ENCODE measurements around the gene OLFML2A.
"Not testable (repeated sequence)": the region's sequence is repeated elsewhere in the genome, so short reads cannot be mapped to it uniquely, and the experiment has no call there.

OLFML2A gene

GRCh38 chr9:124776954-124777648 is at the start of gene OLFML2A:
Gene OLFML2A (plus strand): TSS chr9:124777133. CDS start chr9:124777271, 138 bp downstream.
- H3K36me3 Mint-ChIP-seq (ENCODE audit: insufficient read depth): peaks cover 6% of the 10 kb centered on the region
- no peaks in the 10 kb centered on the region for H3K9me3 Mint-ChIP-seq
- peaks cover 25% of the 10 kb centered on the region for H3K27me3 Mint-ChIP-seq

GRCh38 chr9:124730772-124731171 is 46.2 kb upstream of the OLFML2A start:
- no peaks in the 10 kb centered on the region for H3K9me3 Mint-ChIP-seq
- DNase-seq (ENCODE audit: low spot score in 2 of 2) (no peak), ATAC-seq (replicated peaks; ENCODE audit: extremely low read depth, poor library complexity, severe bottlenecking) (no peak)
- H3K4me1 Mint-ChIP-seq: no peaks in the 10 kb centered on the region
- no peak overlapping the region for H3K4me3 Mint-ChIP-seq
- H3K27ac Mint-ChIP-seq (ENCODE audit: low read depth): no peak overlapping the region
- H3K36me3 Mint-ChIP-seq (ENCODE audit: insufficient read depth): no peaks in the 10 kb centered on the region
- H3K27me3 Mint-ChIP-seq: peaks cover 11% of the 10 kb centered on the region

More at GRCh38 chr9:124776954-124777648, at the start of gene OLFML2A:
- DNase-seq (ENCODE audit: low spot score in 2 of 2) (no peak), ATAC-seq (replicated peaks; ENCODE audit: extremely low read depth, poor library complexity, severe bottlenecking) (peak; percentile 26)
- peak within 1 kb of the TSS; percentile 53 for H3K27ac Mint-ChIP-seq (ENCODE audit: low read depth)
- H3K4me3 Mint-ChIP-seq: peak within 1 kb of the TSS; percentile 75
- peaks cover 26% of the 10 kb centered on the region for H3K4me1 Mint-ChIP-seq

GRCh38 chr9:124733964-124734740 is 42.8 kb upstream of the OLFML2A start:
- peaks cover 15% of the 10 kb centered on the region for H3K27me3 Mint-ChIP-seq
- no peaks in the 10 kb centered on the region for H3K4me1 Mint-ChIP-seq
- no peak overlapping the region for H3K4me3 Mint-ChIP-seq
- no peak for DNase-seq (ENCODE audit: low spot score in 2 of 2)
- no peaks in the 10 kb centered on the region for H3K36me3 Mint-ChIP-seq (ENCODE audit: insufficient read depth)
- ATAC-seq (replicated peaks; ENCODE audit: extremely low read depth, poor library complexity, severe bottlenecking): no peak
- no peak overlapping the region for H3K27ac Mint-ChIP-seq (ENCODE audit: low read depth)
- H3K9me3 Mint-ChIP-seq: no peaks in the 10 kb centered on the region

GRCh38 chr9:124734741-124735083 is 42.2 kb upstream of the OLFML2A start:
- not testable (repeated sequence) for H3K4me1 Mint-ChIP-seq; DNase-seq (ENCODE audit: low spot score in 2 of 2); H3K9me3 Mint-ChIP-seq; H3K36me3 Mint-ChIP-seq (ENCODE audit: insufficient read depth); H3K27ac Mint-ChIP-seq (ENCODE audit: low read depth); ATAC-seq (replicated peaks; ENCODE audit: extremely low read depth, poor library complexity, severe bottlenecking); H3K4me3 Mint-ChIP-seq
- peaks cover 15% of the 10 kb centered on the region for H3K27me3 Mint-ChIP-seq

GRCh38 chr9:124735121-124735520 is 41.8 kb upstream of the OLFML2A start:
- Mint-ChIP-seq H3K27me3 (peaks cover 15% of the 10 kb centered on the region), H3K36me3 (ENCODE audit: insufficient read depth) (no peaks in the 10 kb centered on the region), H3K9me3 (no peaks in the 10 kb centered on the region), H3K4me3 (no peak overlapping the region), H3K27ac (ENCODE audit: low read depth) (no peak overlapping the region), H3K4me1 (no peaks in the 10 kb centered on the region)
- DNase-seq (ENCODE audit: low spot score in 2 of 2) (no peak), ATAC-seq (replicated peaks; ENCODE audit: extremely low read depth, poor library complexity, severe bottlenecking) (no peak)

GRCh38 chr9:124738075-124738474 is 38.9 kb upstream of the OLFML2A start:
- H3K27ac Mint-ChIP-seq (ENCODE audit: low read depth); H3K9me3 Mint-ChIP-seq; H3K4me1 Mint-ChIP-seq; H3K4me3 Mint-ChIP-seq; ATAC-seq (replicated peaks; ENCODE audit: extremely low read depth, poor library complexity, severe bottlenecking); DNase-seq (ENCODE audit: low spot score in 2 of 2); H3K36me3 Mint-ChIP-seq (ENCODE audit: insufficient read depth): not testable (repeated sequence)
- H3K27me3 Mint-ChIP-seq: peaks cover 24% of the 10 kb centered on the region

GRCh38 chr9:124739360-124739759 is 37.6 kb upstream of the OLFML2A start:
- no peak for ATAC-seq (replicated peaks; ENCODE audit: extremely low read depth, poor library complexity, severe bottlenecking)
- H3K27me3 Mint-ChIP-seq: peaks cover 24% of the 10 kb centered on the region
- H3K4me3 Mint-ChIP-seq: no peak overlapping the region
- H3K9me3 Mint-ChIP-seq: no peaks in the 10 kb centered on the region
- no peak overlapping the region for H3K27ac Mint-ChIP-seq (ENCODE audit: low read depth)
- no peaks in the 10 kb centered on the region for H3K36me3 Mint-ChIP-seq (ENCODE audit: insufficient read depth)
- no peaks in the 10 kb centered on the region for H3K4me1 Mint-ChIP-seq
- no peak for DNase-seq (ENCODE audit: low spot score in 2 of 2)

GRCh38 chr9:124741149-124741548 is 35.8 kb upstream of the OLFML2A start:
- no peaks in the 10 kb centered on the region for H3K9me3 Mint-ChIP-seq
- H3K4me1 Mint-ChIP-seq: no peaks in the 10 kb centered on the region
- no peak for ATAC-seq (replicated peaks; ENCODE audit: extremely low read depth, poor library complexity, severe bottlenecking)
- no peak for DNase-seq (ENCODE audit: low spot score in 2 of 2)
- peaks cover 10% of the 10 kb centered on the region for H3K27me3 Mint-ChIP-seq
- no peaks in the 10 kb centered on the region for H3K36me3 Mint-ChIP-seq (ENCODE audit: insufficient read depth)
- no peak overlapping the region for H3K27ac Mint-ChIP-seq (ENCODE audit: low read depth)
- H3K4me3 Mint-ChIP-seq: no peak overlapping the region

- DNase-seq (ENCODE audit: low spot score in 2 of 2): no peak
- H3K9me3 Mint-ChIP-seq: no peaks in the 10 kb centered on the region
These were observed 35.3 kb upstream of the OLFML2A start for GRCh38 chr9:124741662-124742061.

GRCh38 chr9:124742940-124743339 is 34.0 kb upstream of the OLFML2A start:
- H3K4me3 Mint-ChIP-seq: no peak overlapping the region
- peaks cover 17% of the 10 kb centered on the region for H3K27me3 Mint-ChIP-seq
- no peak for ATAC-seq (replicated peaks; ENCODE audit: extremely low read depth, poor library complexity, severe bottlenecking)

More at GRCh38 chr9:124741662-124742061, 35.3 kb upstream of the OLFML2A start:
- no peak overlapping the region for H3K4me3 Mint-ChIP-seq
- no peak overlapping the region for H3K27ac Mint-ChIP-seq (ENCODE audit: low read depth)
- H3K27me3 Mint-ChIP-seq: peaks cover 10% of the 10 kb centered on the region
- no peak for ATAC-seq (replicated peaks; ENCODE audit: extremely low read depth, poor library complexity, severe bottlenecking)
- H3K4me1 Mint-ChIP-seq: no peaks in the 10 kb centered on the region
- H3K36me3 Mint-ChIP-seq (ENCODE audit: insufficient read depth): no peaks in the 10 kb centered on the region

GRCh38 chr9:124743686-124744348 is 33.1 kb upstream of the OLFML2A start:
- ATAC-seq (replicated peaks; ENCODE audit: extremely low read depth, poor library complexity, severe bottlenecking): no peak
- DNase-seq (ENCODE audit: low spot score in 2 of 2): no peak
- Mint-ChIP-seq H3K27ac (ENCODE audit: low read depth) (no peak overlapping the region), H3K36me3 (ENCODE audit: insufficient read depth) (no peaks in the 10 kb centered on the region), H3K9me3 (no peaks in the 10 kb centered on the region), H3K4me1 (no peaks in the 10 kb centered on the region), H3K4me3 (no peak overlapping the region), H3K27me3 (peaks cover 20% of the 10 kb centered on the region)

More at GRCh38 chr9:124742940-124743339, 34.0 kb upstream of the OLFML2A start:
- DNase-seq (ENCODE audit: low spot score in 2 of 2): no peak
- Mint-ChIP-seq H3K36me3 (ENCODE audit: insufficient read depth) (no peaks in the 10 kb centered on the region), H3K9me3 (no peaks in the 10 kb centered on the region), H3K27ac (ENCODE audit: low read depth) (no peak overlapping the region), H3K4me1 (no peaks in the 10 kb centered on the region)

- ATAC-seq (replicated peaks; ENCODE audit: extremely low read depth, poor library complexity, severe bottlenecking): no peak
- Mint-ChIP-seq H3K27me3 (peaks cover 31% of the 10 kb centered on the region), H3K36me3 (ENCODE audit: insufficient read depth) (no peaks in the 10 kb centered on the region), H3K9me3 (no peaks in the 10 kb centered on the region), H3K4me3 (no peak overlapping the region), H3K4me1 (no peaks in the 10 kb centered on the region), H3K27ac (ENCODE audit: low read depth) (no peak overlapping the region)
- no peak for DNase-seq (ENCODE audit: low spot score in 2 of 2)
These were observed 29.9 kb upstream of the OLFML2A start for GRCh38 chr9:124747065-124747464.

All from central memory CD8-positive, alpha-beta T cell (primary cell).